ENCODE measurements around the gene CAMTA1. TPM values are rescaled to one million over a fixed set of nuclear protein-coding genes. Genes with fewer than 3 reads are reported as not detected.
A peak's percentile ranks its signal among the peaks of the same experiment; 100 is the strongest.
"Not testable (repeated sequence)": the region's sequence is repeated elsewhere in the genome, so short reads cannot be mapped to it uniquely, and the experiment has no call there.

The CAMTA1 gene
- total RNA-seq, 1 donor from 2014 or later, result 63.8 TPM

GRCh38 chr1:6825828-6826227 lies 40.6 kb downstream of the CAMTA1 start:
- Mint-ChIP-seq H3K4me1 (ENCODE audit: low read depth) (peaks cover 37% of the 10 kb centered on the region), H3K36me3 (ENCODE audit: low read depth) (peaks cover 3% of the 10 kb centered on the region)
- no peak for TF ChIP-seq CTCF (IDR thresholded peaks at IDR 0.05)

GRCh38 chr1:6827079-6827478 lies 41.8 kb downstream of the CAMTA1 start:
- Mint-ChIP-seq H3K9me3 (ENCODE audit: low read depth) (no peaks in the 10 kb centered on the region), H3K4me1 (ENCODE audit: low read depth) (peaks cover 43% of the 10 kb centered on the region), H3K27ac (ENCODE audit: unreplicated experiment) (no peak overlapping the region), H3K36me3 (ENCODE audit: low read depth) (peaks cover 3% of the 10 kb centered on the region), H3K4me3 (ENCODE audit: unreplicated experiment) (no peak overlapping the region), H3K27me3 (ENCODE audit: low read depth) (no peaks in the 10 kb centered on the region)
- no peak for TF ChIP-seq CTCF (IDR thresholded peaks at IDR 0.05)
- DNase-seq (ENCODE audit: low spot score), result no peak

More at GRCh38 chr1:6825828-6826227, 40.6 kb downstream of the CAMTA1 start:
- peak overlapping the region; percentile 33 for H3K27ac Mint-ChIP-seq (ENCODE audit: unreplicated experiment)
- no peak for DNase-seq (ENCODE audit: low spot score)
- no peaks in the 10 kb centered on the region for H3K9me3 Mint-ChIP-seq (ENCODE audit: low read depth)
- no peaks in the 10 kb centered on the region for H3K27me3 Mint-ChIP-seq (ENCODE audit: low read depth)
- H3K4me3 Mint-ChIP-seq (ENCODE audit: unreplicated experiment), result no peak overlapping the region

GRCh38 chr1:6827630-6828165 lies 42.4 kb downstream of the CAMTA1 start:
- peaks cover 3% of the 10 kb centered on the region for H3K36me3 Mint-ChIP-seq (ENCODE audit: low read depth)
- H3K27ac Mint-ChIP-seq (ENCODE audit: unreplicated experiment), result no peak overlapping the region
- no peak for DNase-seq (ENCODE audit: low spot score)
- H3K4me1 Mint-ChIP-seq (ENCODE audit: low read depth), result peaks cover 44% of the 10 kb centered on the region
- no peaks in the 10 kb centered on the region for H3K9me3 Mint-ChIP-seq (ENCODE audit: low read depth)
- no peak overlapping the region for H3K4me3 Mint-ChIP-seq (ENCODE audit: unreplicated experiment)
- no peaks in the 10 kb centered on the region for H3K27me3 Mint-ChIP-seq (ENCODE audit: low read depth)
- no peak for TF ChIP-seq CTCF (IDR thresholded peaks at IDR 0.05)

GRCh38 chr1:6831366-6831765 lies 46.1 kb downstream of the CAMTA1 start:
- Mint-ChIP-seq H3K4me1 (ENCODE audit: low read depth) (peaks cover 31% of the 10 kb centered on the region), H3K9me3 (ENCODE audit: low read depth) (no peaks in the 10 kb centered on the region), H3K36me3 (ENCODE audit: low read depth) (peaks cover 3% of the 10 kb centered on the region), H3K27me3 (ENCODE audit: low read depth) (no peaks in the 10 kb centered on the region), H3K27ac (ENCODE audit: unreplicated experiment) (peak overlapping the region; percentile 46), H3K4me3 (ENCODE audit: unreplicated experiment) (no peak overlapping the region)
- DNase-seq (ENCODE audit: low spot score), result no peak
- no peak for TF ChIP-seq CTCF (IDR thresholded peaks at IDR 0.05)

GRCh38 chr1:6832006-6832405 lies 46.8 kb downstream of the CAMTA1 start:
- H3K4me3 Mint-ChIP-seq (ENCODE audit: unreplicated experiment); DNase-seq (ENCODE audit: low spot score); H3K9me3 Mint-ChIP-seq (ENCODE audit: low read depth); H3K36me3 Mint-ChIP-seq (ENCODE audit: low read depth); H3K27me3 Mint-ChIP-seq (ENCODE audit: low read depth); H3K27ac Mint-ChIP-seq (ENCODE audit: unreplicated experiment): not testable (repeated sequence)
- peaks cover 26% of the 10 kb centered on the region for H3K4me1 Mint-ChIP-seq (ENCODE audit: low read depth)

- Mint-ChIP-seq H3K9me3 (ENCODE audit: low read depth) (no peaks in the 10 kb centered on the region), H3K36me3 (ENCODE audit: low read depth) (peaks cover 3% of the 10 kb centered on the region), H3K27ac (ENCODE audit: unreplicated experiment) (peak overlapping the region; percentile 59), H3K4me3 (ENCODE audit: unreplicated experiment) (no peak overlapping the region), H3K27me3 (ENCODE audit: low read depth) (no peaks in the 10 kb centered on the region), H3K4me1 (ENCODE audit: low read depth) (peaks cover 19% of the 10 kb centered on the region)
- no peak for TF ChIP-seq CTCF (IDR thresholded peaks at IDR 0.05)
- no peak for DNase-seq (ENCODE audit: low spot score)
Observed at GRCh38 chr1:6832531-6833188, 47.4 kb downstream of the CAMTA1 start.
